ENCODE results near the gene TNFRSF14.
"Not testable (repeated sequence)": the region's sequence is repeated elsewhere in the genome, so short reads cannot be mapped to it uniquely, and the experiment has no call there.

The TNFRSF14 gene

GRCh38 chr1:2570332-2570731, 14.2 kb downstream of the TNFRSF14 start:
- Histone ChIP-seq H3K4me2 (peak overlapping the region; percentile 68 to 85 (median 72)), H3K27ac (peak overlapping the region in 10 of 11 experiments; percentile 0 to 73 (median 48); a peak in 12 of 22 replicates), H3K4me3 (no peak overlapping the region), H3K36me3 (no peaks in the 10 kb centered on the region), H3K9ac (peak overlapping the region in 10 of 11 experiments; percentile 1 to 64 (median 30); a peak in 9 of 22 replicates), H4K20me1 (peaks cover 0 to 3% (median 0%) of the 10 kb centered on the region in 11 experiments; a peak in 1 of 22 replicates), H3K27me3 (no peaks in the 10 kb centered on the region), H3K4me1 (peaks cover 30 to 88% (median 47%) of the 10 kb centered on the region in 10 experiments), H3K9me3 (replicated peaks in 1 of 11) (peaks cover 12 to 46% (median 17%) of the 10 kb centered on the region in 11 experiments)
- TF ChIP-seq Cebpa-rat (IDR thresholded peaks at IDR 0.05), result no peak

GRCh38 chr1:2571348-2571747, 15.2 kb downstream of the TNFRSF14 start:
- peak overlapping the region in 2 of 11 experiments; percentile 54 to 73; a peak in 2 of 22 replicates for H3K27ac ChIP-seq
- H3K27me3 ChIP-seq, result no peaks in the 10 kb centered on the region
- H3K4me3 ChIP-seq, result no peak overlapping the region
- no peaks in the 10 kb centered on the region for H4K20me1 ChIP-seq
- no peak for TF ChIP-seq Cebpa-rat (IDR thresholded peaks at IDR 0.05)
- H3K36me3 ChIP-seq, result no peaks in the 10 kb centered on the region
- H3K4me1 ChIP-seq, result peaks cover 36 to 88% (median 47%) of the 10 kb centered on the region in 10 experiments
- H3K9ac ChIP-seq, result no peak overlapping the region
- peak overlapping the region in 3 of 11 experiments; percentile 68 to 85 (median 73); a peak in 4 of 22 replicates for H3K4me2 ChIP-seq
- H3K9me3 ChIP-seq (replicated peaks in 1 of 11), result peaks cover 12 to 46% (median 17%) of the 10 kb centered on the region in 11 experiments

- no peaks in the 10 kb centered on the region for H3K27me3 ChIP-seq
- no peaks in the 10 kb centered on the region for H3K36me3 ChIP-seq
- peaks cover 56 to 98% (median 61%) of the 10 kb centered on the region in 10 experiments for H3K4me1 ChIP-seq
- H3K9me3 ChIP-seq (replicated peaks in 1 of 11), result peaks cover 12 to 46% (median 17%) of the 10 kb centered on the region in 11 experiments
- H3K4me2 ChIP-seq, result peak overlapping the region in 3 of 11 experiments; percentile 43 to 73 (median 65); a peak in 5 of 22 replicates
- peak overlapping the region in 1 of 11 experiments; percentile 21; a peak in 2 of 22 replicates for H3K9ac ChIP-seq
- no peak overlapping the region for H3K4me3 ChIP-seq
- no peaks in the 10 kb centered on the region for H4K20me1 ChIP-seq
- no peak for TF ChIP-seq Cebpa-rat (IDR thresholded peaks at IDR 0.05)
- H3K27ac ChIP-seq, result peak overlapping the region in 3 of 11 experiments; percentile 51 to 80 (median 80); a peak in 6 of 22 replicates
These were observed 17.2 kb downstream of the TNFRSF14 start for GRCh38 chr1:2573250-2573920.

GRCh38 chr1:2574350-2574749, 18.2 kb downstream of the TNFRSF14 start:
- H3K27ac ChIP-seq, result peak overlapping the region in 3 of 11 experiments; percentile 51 to 80 (median 80); a peak in 5 of 22 replicates
- H3K9ac ChIP-seq, result peak overlapping the region in 1 of 11 experiments; percentile 20; a peak in 1 of 22 replicates
- H3K9me3 ChIP-seq (replicated peaks in 1 of 11), result peaks cover 12 to 46% (median 17%) of the 10 kb centered on the region in 11 experiments
- TF ChIP-seq Cebpa-rat (IDR thresholded peaks at IDR 0.05), result no peak
- peak overlapping the region in 3 of 11 experiments; percentile 43 to 65 (median 46); a peak in 5 of 22 replicates for H3K4me2 ChIP-seq
- no peaks in the 10 kb centered on the region for H3K36me3 ChIP-seq
- H4K20me1 ChIP-seq, result no peaks in the 10 kb centered on the region
- H3K4me3 ChIP-seq, result no peak overlapping the region
- peaks cover 58 to 100% (median 62%) of the 10 kb centered on the region in 10 experiments for H3K4me1 ChIP-seq
- no peaks in the 10 kb centered on the region for H3K27me3 ChIP-seq

- Histone ChIP-seq H3K4me1 (peaks cover 59 to 100% (median 62%) of the 10 kb centered on the region in 10 experiments), H3K27ac (peak overlapping the region; percentile 56 to 89 (median 83)), H3K4me3 (peak overlapping the region in 9 of 10 experiments; percentile 20 to 49 (median 35); a peak in 12 of 20 replicates), H3K9me3 (replicated peaks in 1 of 11) (peaks cover 12 to 37% (median 17%) of the 10 kb centered on the region in 11 experiments), H3K27me3 (no peaks in the 10 kb centered on the region), H4K20me1 (no peaks in the 10 kb centered on the region), H3K36me3 (no peaks in the 10 kb centered on the region), H3K4me2 (peak overlapping the region; percentile 81 to 100 (median 98)), H3K9ac (peak overlapping the region; percentile 65 to 79 (median 74))
- no peak for TF ChIP-seq Cebpa-rat (IDR thresholded peaks at IDR 0.05)
These were observed 19.9 kb downstream of the TNFRSF14 start for GRCh38 chr1:2575801-2576663.

- H3K36me3 ChIP-seq, H4K20me1 ChIP-seq, H3K27me3 ChIP-seq: not testable (repeated sequence)
- Histone ChIP-seq H3K4me1 (peaks cover 75 to 100% (median 75%) of the 10 kb centered on the region in 10 experiments), H3K27ac (peak overlapping the region; percentile 74 to 90 (median 86)), H3K9me3 (replicated peaks in 1 of 11) (peaks cover 12 to 21% (median 17%) of the 10 kb centered on the region in 11 experiments), H3K4me3 (peak overlapping the region in 9 of 10 experiments; percentile 12 to 63 (median 36); a peak in 11 of 20 replicates), H3K4me2 (peak overlapping the region; percentile 88 to 100 (median 98)), H3K9ac (peak overlapping the region; percentile 63 to 79 (median 74); a peak in 21 of 22 replicates)
These were observed 21.4 kb downstream of the TNFRSF14 start for GRCh38 chr1:2577565-2578075.

- H3K27ac ChIP-seq, result peak overlapping the region; percentile 74 to 90 (median 86); a peak in 21 of 22 replicates
- H3K9ac ChIP-seq, result peak overlapping the region; percentile 63 to 79 (median 74); a peak in 19 of 22 replicates
- peaks cover 86 to 100% (median 86%) of the 10 kb centered on the region in 10 experiments for H3K4me1 ChIP-seq
- H3K27me3 ChIP-seq, result no peaks in the 10 kb centered on the region
- no peaks in the 10 kb centered on the region for H4K20me1 ChIP-seq
- TF ChIP-seq Cebpa-rat (IDR thresholded peaks at IDR 0.05), result no peak
- H3K36me3 ChIP-seq, result no peaks in the 10 kb centered on the region
- H3K9me3 ChIP-seq (replicated peaks in 1 of 11), result peaks cover 2 to 10% (median 6%) of the 10 kb centered on the region in 11 experiments; a peak in 20 of 22 replicates
- H3K4me2 ChIP-seq, result peak overlapping the region; percentile 88 to 100 (median 98)
- peak overlapping the region in 1 of 10 experiments; percentile 49; a peak in 1 of 20 replicates for H3K4me3 ChIP-seq
These were observed 22.6 kb downstream of the TNFRSF14 start for GRCh38 chr1:2578758-2579118.

- Histone ChIP-seq H3K9ac (peak overlapping the region in 1 of 11 experiments; percentile 63; a peak in 1 of 22 replicates), H3K27me3 (no peaks in the 10 kb centered on the region), H3K27ac (peak overlapping the region in 2 of 11 experiments; percentile 73 to 80; a peak in 4 of 22 replicates), H3K4me2 (peak overlapping the region; percentile 96 to 100 (median 98)), H3K36me3 (no peaks in the 10 kb centered on the region), H4K20me1 (no peaks in the 10 kb centered on the region), H3K4me1 (peaks cover 96 to 100% (median 97%) of the 10 kb centered on the region in 10 experiments), H3K4me3 (no peak overlapping the region), H3K9me3 (replicated peaks in 1 of 11) (no peaks in the 10 kb centered on the region)
- no peak for TF ChIP-seq Cebpa-rat (IDR thresholded peaks at IDR 0.05)
These were observed 24.5 kb downstream of the TNFRSF14 start for GRCh38 chr1:2580691-2581090.
